Right lobe of liver (tissue), 4 donors: ENCODE measurements around the gene ITGA8.

ENCODE experiments used
- POLR2A ChIP-seq: fragments of 450-650 bp; IDR thresholded peaks from one replicate; pipeline ENCODE4 v1.6.1; 2017; ENCODE audit warnings: antibody characterized with exemption, mild to moderate bottlenecking
- TF ChIP-seq, protein P1 (sequence below), 4 donors: fragments of 200-600 bp in 3 of 4; fragments of 450-650 bp in 1 of 4; IDR thresholded peaks; one replicate each; pipeline versions ENCODE4 v1.5.1 to v1.8.0; 2016 to 2022; ENCODE audit warnings: antibody characterized with exemption in 4 of 4, mild to moderate bottlenecking in 2 of 4
- donor health status: DM: no; HTN: no; CAD: no.
- donor health status: DM: no; HTN: no; CAD: no.
- donor health status: DM: no; HTN: yes; CAD: no.

- TF ChIP-seq, protein P1, sequence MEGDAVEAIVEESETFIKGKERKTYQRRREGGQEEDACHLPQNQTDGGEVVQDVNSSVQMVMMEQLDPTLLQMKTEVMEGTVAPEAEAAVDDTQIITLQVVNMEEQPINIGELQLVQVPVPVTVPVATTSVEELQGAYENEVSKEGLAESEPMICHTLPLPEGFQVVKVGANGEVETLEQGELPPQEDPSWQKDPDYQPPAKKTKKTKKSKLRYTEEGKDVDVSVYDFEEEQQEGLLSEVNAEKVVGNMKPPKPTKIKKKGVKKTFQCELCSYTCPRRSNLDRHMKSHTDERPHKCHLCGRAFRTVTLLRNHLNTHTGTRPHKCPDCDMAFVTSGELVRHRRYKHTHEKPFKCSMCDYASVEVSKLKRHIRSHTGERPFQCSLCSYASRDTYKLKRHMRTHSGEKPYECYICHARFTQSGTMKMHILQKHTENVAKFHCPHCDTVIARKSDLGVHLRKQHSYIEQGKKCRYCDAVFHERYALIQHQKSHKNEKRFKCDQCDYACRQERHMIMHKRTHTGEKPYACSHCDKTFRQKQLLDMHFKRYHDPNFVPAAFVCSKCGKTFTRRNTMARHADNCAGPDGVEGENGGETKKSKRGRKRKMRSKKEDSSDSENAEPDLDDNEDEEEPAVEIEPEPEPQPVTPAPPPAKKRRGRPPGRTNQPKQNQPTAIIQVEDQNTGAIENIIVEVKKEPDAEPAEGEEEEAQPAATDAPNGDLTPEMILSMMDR (IDR thresholded peaks at IDR 0.05), result no peak
- no peak for TF ChIP-seq POLR2A
These were observed 35.0 kb downstream of the ITGA8 start for GRCh38 chr10:15684768-15685167.
